Measurements from ENCODE around the gene CREB5. TPM values are rescaled to one million over a fixed set of nuclear protein-coding genes. Genes with fewer than 3 reads are reported as not detected.

The CREB5 gene
- total RNA-seq, 1 experiment from 2014 or later = 19.2 TPM

GRCh38 chr7:28768577-28769147 is 356.3 kb downstream of the CREB5 start:
- no peak for DNase-seq

GRCh38 chr7:28771906-28772622 is 359.7 kb downstream of the CREB5 start:
- Mint-ChIP-seq H3K36me3 (ENCODE audit: insufficient read depth, unreplicated experiment) (no peaks in the 10 kb centered on the region), H3K4me3 (ENCODE audit: low read depth, unreplicated experiment) (peak overlapping the region; percentile 70), H3K27me3 (ENCODE audit: unreplicated experiment) (no peaks in the 10 kb centered on the region), H3K9me3 (ENCODE audit: low read depth, unreplicated experiment) (no peaks in the 10 kb centered on the region), H3K4me1 (ENCODE audit: low read depth, unreplicated experiment) (peaks cover 23% of the 10 kb centered on the region), H3K27ac (ENCODE audit: unreplicated experiment) (peak overlapping the region; percentile 52)
- BruUV-seq (replicated peaks) = no TSS peak
- CTCF ChIA-PET = no interaction called here
- DNase-seq = peak; percentile 32
- intact Hi-C loops (cut with micrococcal nuclease; ENCODE audit: unreplicated experiment) = no loop called here
- TF ChIP-seq CTCF (IDR thresholded peaks at IDR 0.05; ENCODE audit: unreplicated experiment) = no peak

More at GRCh38 chr7:28768577-28769147, 356.3 kb downstream of the CREB5 start:
- Mint-ChIP-seq H3K4me1 (ENCODE audit: low read depth, unreplicated experiment) (peaks cover 12% of the 10 kb centered on the region), H3K27me3 (ENCODE audit: unreplicated experiment) (no peaks in the 10 kb centered on the region), H3K9me3 (ENCODE audit: low read depth, unreplicated experiment) (no peaks in the 10 kb centered on the region), H3K36me3 (ENCODE audit: insufficient read depth, unreplicated experiment) (no peaks in the 10 kb centered on the region), H3K4me3 (ENCODE audit: low read depth, unreplicated experiment) (no peak overlapping the region), H3K27ac (ENCODE audit: unreplicated experiment) (no peak overlapping the region)
- intact Hi-C loops (cut with micrococcal nuclease; ENCODE audit: unreplicated experiment) = no loop called here
- no TSS peak for BruUV-seq (replicated peaks)
- TF ChIP-seq CTCF (IDR thresholded peaks at IDR 0.05; ENCODE audit: unreplicated experiment) = no peak
- CTCF ChIA-PET = no interaction called here

- no peak for TF ChIP-seq CTCF (IDR thresholded peaks at IDR 0.05; ENCODE audit: unreplicated experiment)
- BruUV-seq (replicated peaks) = no TSS peak
- intact Hi-C loops (cut with micrococcal nuclease; ENCODE audit: unreplicated experiment) = no loop called here
- DNase-seq = no peak
- H3K4me1 Mint-ChIP-seq (ENCODE audit: low read depth, unreplicated experiment) = peaks cover 23% of the 10 kb centered on the region
- no peak overlapping the region for H3K4me3 Mint-ChIP-seq (ENCODE audit: low read depth, unreplicated experiment)
- no peak overlapping the region for H3K27ac Mint-ChIP-seq (ENCODE audit: unreplicated experiment)
- H3K27me3 Mint-ChIP-seq (ENCODE audit: unreplicated experiment) = no peaks in the 10 kb centered on the region
- no peaks in the 10 kb centered on the region for H3K9me3 Mint-ChIP-seq (ENCODE audit: low read depth, unreplicated experiment)
- CTCF ChIA-PET = no interaction called here
- H3K36me3 Mint-ChIP-seq (ENCODE audit: insufficient read depth, unreplicated experiment) = no peaks in the 10 kb centered on the region
These were observed 361.3 kb downstream of the CREB5 start for GRCh38 chr7:28773423-28774145.

GRCh38 chr7:28774261-28774988 is 362.1 kb downstream of the CREB5 start:
- Mint-ChIP-seq H3K4me3 (ENCODE audit: low read depth, unreplicated experiment) (no peak overlapping the region), H3K27ac (ENCODE audit: unreplicated experiment) (no peak overlapping the region), H3K9me3 (ENCODE audit: low read depth, unreplicated experiment) (no peaks in the 10 kb centered on the region), H3K27me3 (ENCODE audit: unreplicated experiment) (no peaks in the 10 kb centered on the region), H3K4me1 (ENCODE audit: low read depth, unreplicated experiment) (peaks cover 23% of the 10 kb centered on the region), H3K36me3 (ENCODE audit: insufficient read depth, unreplicated experiment) (no peaks in the 10 kb centered on the region)
- no peak for TF ChIP-seq CTCF (IDR thresholded peaks at IDR 0.05; ENCODE audit: unreplicated experiment)
- CTCF ChIA-PET = no interaction called here
- BruUV-seq (replicated peaks) = no TSS peak
- intact Hi-C loops (cut with micrococcal nuclease; ENCODE audit: unreplicated experiment) = no loop called here
- DNase-seq = no peak

Measured in Calu3 (cell line).